GM18520 (cell line): ENCODE results near the gene CRY1.
"Not testable (repeated sequence)": the region's sequence is repeated elsewhere in the genome, so short reads cannot be mapped to it uniquely, and the experiment has no call there.

Experiments used
- ATAC-seq: cut with Tn5 transposase; IDR thresholded peaks from one replicate; pipeline ENCODE4 v1.9.1; 2021; ENCODE audit not compliant: unreplicated experiment

The CRY1 gene

GRCh38 chr12:107108995-107109508 is 15.7 kb upstream of the CRY1 start:
- no peak for ATAC-seq

GRCh38 chr12:107108366-107108765 is 15.0 kb upstream of the CRY1 start:
- ATAC-seq, result not testable (repeated sequence)

DNA sequence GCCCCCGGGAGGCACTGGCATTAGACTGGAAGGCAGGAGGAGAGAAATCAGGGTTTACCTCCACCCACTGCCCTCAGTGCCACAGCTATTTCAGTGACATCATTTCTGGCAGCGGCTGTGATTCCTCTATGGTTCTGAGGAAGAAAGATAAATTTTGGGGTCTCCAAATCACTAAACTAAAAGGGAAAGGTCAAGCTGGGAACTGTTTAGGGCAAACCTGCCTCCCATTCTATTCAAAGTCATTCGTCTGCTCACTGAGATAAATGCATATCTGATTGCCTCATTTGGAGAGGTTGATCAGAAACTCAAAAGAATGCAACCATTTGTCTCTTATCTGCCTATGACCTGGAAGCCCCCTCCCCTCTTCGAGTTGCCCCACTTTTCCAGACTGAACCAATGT is 14.0 kb upstream of the CRY1 start:
- ATAC-seq, result no peak

- no peak for ATAC-seq
Measured at GRCh38 chr12:107106241-107107025, 13.1 kb upstream of the CRY1 start.

DNA sequence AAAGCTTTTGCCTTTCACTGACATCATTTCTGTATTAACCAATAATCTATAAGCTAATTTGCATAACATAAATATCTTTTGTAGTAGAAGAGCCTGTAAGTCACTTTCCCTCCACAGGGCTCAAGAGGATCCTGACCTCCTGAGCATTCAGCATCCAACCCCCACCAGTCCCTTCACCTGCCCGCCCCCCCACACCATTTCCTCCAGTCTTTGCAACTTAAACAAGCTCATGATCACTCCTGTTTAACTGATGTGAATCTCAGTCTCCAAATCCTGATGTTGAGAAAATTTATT is 12.0 kb upstream of the CRY1 start:
- no peak for ATAC-seq

DNA sequence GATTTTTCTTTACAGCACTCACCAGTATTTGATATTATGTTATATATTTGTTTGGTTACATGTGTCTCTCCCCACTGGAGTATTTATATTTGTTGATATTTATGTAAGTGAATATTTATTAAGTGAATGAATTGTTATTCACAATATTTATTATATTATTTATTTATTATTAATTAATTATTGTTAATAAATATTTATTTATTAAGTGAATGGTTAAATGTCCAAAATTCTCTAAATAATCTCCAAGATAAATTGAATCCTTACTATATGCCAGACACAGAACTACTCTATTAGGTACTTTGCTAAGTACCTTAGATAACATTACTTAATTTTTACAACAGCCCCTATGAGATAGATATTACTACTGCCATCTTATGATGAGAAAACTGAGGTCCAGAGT is 10.2 kb upstream of the CRY1 start:
- no peak for ATAC-seq

- no peak for ATAC-seq
Measured at GRCh38 chr12:107103097-107103496, 9.7 kb upstream of the CRY1 start.

GRCh38 chr12:107102294-107102693 is 8.9 kb upstream of the CRY1 start:
- ATAC-seq, result no peak

DNA sequence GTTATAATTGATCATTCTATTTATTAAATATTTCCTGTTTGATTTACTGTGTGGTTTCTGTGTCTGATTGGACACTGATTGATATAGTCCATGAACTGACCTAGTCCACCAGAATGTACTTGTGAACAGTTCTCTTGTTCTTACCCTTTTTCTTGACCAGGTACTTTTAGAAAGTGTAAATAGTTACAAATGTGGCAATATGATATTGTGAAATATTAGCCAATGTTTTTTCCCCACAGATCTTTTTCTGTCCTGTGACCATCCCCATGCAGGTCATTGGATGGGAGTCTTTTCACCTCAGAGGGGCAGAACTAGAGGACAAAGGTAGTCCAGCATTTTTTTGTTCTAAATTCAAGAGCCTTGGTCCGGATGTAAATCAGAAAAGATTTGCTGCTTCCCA is 8.3 kb upstream of the CRY1 start:
- ATAC-seq, result no peak

- ATAC-seq, result no peak
Measured at GRCh38 chr12:107099917-107100316, 6.6 kb upstream of the CRY1 start.

DNA sequence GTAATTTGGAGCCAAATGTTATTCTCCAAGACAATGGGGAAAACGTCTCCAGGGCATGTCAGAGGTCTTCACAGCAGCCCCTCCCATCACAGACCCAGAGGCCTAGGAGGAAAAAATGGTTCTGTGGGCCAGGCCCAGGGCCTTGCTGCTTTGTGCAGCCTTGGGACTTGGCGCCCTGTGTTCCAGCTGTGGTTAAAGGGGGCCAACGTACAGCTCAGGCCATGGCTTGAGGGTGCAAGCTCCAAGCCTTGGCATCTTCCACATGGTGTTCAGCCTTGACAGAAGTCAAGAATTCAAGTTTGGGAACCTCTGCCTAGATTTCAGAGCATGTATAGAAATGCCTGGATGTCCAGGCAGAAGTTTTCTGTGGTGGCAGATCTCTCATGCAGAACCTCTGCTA is 3.2 kb upstream of the CRY1 start:
- no peak for ATAC-seq

- no peak for ATAC-seq
Measured at GRCh38 chr12:107094183-107094448, 767 bp upstream of the CRY1 start.

DNA sequence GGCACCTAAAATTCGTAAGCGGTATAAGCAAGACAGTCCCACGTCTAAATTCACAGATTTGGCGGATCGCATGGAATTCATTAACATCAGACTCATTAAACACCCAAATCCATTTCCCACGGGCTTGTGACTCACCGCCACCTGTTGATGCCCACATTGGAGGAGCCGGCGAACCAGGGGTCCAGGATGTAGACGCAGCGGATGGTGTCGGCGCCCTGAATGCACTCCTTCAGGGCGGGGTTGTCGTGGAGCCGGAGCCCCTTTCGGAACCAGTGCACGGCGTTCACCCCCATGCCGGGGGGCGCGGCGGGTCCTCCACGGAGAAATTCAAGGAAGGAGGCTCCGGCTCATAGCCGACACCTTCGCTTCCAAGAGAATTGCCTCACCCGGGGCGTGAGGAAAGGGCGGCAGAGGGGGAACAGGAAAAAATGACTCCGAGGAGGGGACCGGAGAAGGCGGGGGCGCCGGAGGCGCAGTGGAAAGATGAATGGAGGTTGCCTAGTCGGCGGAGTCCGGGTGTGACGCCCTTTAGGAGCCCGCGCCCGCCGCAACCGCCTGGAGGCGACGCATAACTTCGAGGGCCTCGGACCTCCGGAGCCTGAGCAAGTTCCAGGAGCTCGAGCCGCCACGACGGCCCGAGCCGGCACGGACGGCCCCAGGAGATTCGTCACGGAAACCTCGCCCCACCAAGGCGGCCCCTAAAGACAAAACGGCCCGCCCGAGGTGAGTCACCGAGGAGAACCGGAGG is 506 bp downstream of the CRY1 start:
- ATAC-seq, result peak; percentile 4

- ATAC-seq, result no peak
Measured at GRCh38 chr12:107091989-107092641, 1.2 kb downstream of the CRY1 start.

DNA sequence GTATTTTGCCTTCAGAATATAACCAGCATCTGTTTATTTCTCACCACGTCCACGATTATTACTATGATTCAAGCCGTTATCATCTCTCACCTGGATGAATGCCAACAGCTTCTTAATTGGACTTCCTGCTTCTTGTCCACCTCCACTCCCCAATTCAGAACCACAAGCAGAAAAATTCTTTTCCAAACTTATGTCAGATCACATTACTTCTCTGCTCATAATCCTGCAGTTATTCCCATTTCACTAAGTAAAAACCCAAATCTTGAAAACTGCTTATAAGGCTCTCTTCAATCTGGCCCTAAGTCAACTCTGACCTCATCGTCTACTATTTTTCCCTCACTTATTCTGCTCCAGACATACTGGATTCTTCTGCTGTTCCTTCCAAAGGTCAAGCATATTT is 2.0 kb downstream of the CRY1 start:
- ATAC-seq, result no peak

GRCh38 chr12:107090711-107091110 is 2.6 kb downstream of the CRY1 start:
- ATAC-seq, result no peak

GRCh38 chr12:107088912-107089311 is 4.4 kb downstream of the CRY1 start:
- no peak for ATAC-seq

DNA sequence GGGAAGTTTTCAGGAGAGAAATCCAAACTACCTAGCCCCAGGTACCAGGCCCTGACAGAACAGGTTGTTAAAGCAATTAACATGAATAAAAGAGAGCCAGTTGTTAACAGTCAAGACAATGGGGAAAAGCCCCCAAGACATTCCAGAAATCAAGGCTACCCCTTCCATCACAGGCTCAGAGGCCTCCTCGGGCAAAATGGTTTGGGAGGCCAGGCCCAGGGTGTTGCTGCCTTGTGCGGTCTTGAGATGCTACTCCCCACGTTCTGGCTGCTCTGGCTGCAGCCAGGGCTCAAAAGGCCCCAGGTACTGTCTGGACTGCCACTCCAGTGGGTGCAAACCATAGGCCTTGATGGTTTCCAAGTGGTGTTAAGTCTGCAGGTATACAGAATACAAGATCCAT is 7.0 kb downstream of the CRY1 start:
- ATAC-seq, result no peak

DNA sequence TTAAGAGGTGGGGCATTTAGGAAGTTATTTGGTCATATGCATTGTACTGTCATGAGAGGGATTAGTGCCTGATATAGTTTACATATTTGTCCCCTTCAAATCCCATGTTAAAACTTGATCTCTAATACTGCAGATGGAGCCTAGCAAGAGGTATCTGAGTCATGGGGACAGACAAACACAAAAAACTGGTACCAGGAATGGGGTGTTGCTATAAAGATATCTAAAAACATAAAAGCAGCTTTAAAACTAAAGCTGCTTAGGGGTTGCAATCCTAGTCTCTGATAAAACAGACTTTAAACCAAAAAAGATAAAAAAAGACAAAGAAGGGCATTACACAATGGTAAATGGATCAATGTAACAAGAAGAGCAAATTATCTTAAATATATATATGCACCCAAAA is 11.6 kb downstream of the CRY1 start:
- ATAC-seq, result no peak

- ATAC-seq, result no peak
Measured at GRCh38 chr12:107080299-107080698, 13.1 kb downstream of the CRY1 start.

DNA sequence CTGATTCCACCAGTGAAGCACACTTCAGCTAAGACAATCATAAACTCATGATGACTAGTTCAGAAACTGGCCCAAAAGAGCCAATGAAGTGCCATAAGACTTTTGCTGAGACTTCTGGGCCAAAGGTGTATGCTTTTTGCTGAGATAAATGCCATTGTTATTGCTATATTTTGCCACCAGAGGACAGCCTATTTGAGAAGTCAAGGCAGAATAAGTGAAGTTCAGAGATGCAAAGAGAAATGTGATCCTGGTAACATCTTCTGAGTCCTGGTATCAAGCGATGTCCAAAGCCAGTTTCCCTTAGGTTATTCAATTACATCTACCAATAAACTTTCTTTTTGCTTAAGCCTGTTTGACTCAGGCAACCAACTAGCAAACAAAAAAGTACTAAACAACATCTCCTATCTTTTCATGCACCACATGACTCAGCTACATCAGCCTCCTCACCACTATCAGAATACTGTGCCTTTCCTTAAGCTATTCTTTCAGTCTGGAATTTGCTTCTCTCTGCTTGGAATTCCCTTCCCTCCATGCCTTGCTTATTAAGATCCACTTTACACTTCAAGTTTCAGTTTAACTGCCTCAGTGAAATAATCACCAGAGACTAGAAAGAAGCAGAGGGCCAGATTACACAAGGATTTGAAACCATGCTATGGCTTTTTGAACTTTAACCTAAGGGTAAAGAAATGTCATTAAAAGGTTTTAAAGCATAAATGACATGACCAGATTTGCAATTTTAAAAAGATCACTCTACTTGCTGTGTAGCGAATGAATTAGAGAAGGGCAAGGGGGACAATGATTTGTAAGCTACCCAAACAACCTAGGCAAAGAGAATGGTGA is 14.0 kb downstream of the CRY1 start:
- ATAC-seq, result no peak
